HepG2 (cell line): ENCODE results near the gene MYO1E. TPM values are rescaled to one million over a fixed set of nuclear protein-coding genes. Genes with fewer than 3 reads are reported as not detected.

Experiments used
- ATAC-seq: fragments of 200-7000 bp; cut with Tn5 transposase; 3 replicates; pipeline ENCODE4 v1.9.1; 2020; ENCODE audit warnings: mild to moderate bottlenecking, moderate library complexity
- BruUV-seq: library from RNA; stranded (reverse); fragments of 400-500 nt; replicated peaks from 2 replicates; lab custom pipeline; 2021; lab: Mats Ljungman, UMichigan
- CTCF ChIA-PET: fragments of 300-600 bp; formaldehyde crosslinking; extraction: SDS; loops from one replicate; lab custom pipeline; 2021; ENCODE audit warnings: low total read pairs, inconsistent platforms, low intra/inter-chr PET ratio; lab: Yijun Ruan, JAX
- POLR2A ChIA-PET: fragments of 350-600 bp; sonication (Branson Sonifier 250); formaldehyde crosslinking; loops from one replicate; lab custom pipeline; 2020; ENCODE audit warnings: antibody characterized with exemption, inconsistent platforms; lab: Yijun Ruan, JAX
- DNase-seq: peaks from one replicate; pipeline ENCODE4 v3.0.0-alpha.2; 2015; ENCODE audit warnings: low spot score
- FAIRE-seq: peaks from 3 replicates; lab custom pipeline; 2011; peaks lifted over from hg19 to GRCh38; lab: Jason Lieb, UNC
- H2AFZ ChIP-seq: one replicate; pipeline ENCODE4 v1.6.1; 2011; ENCODE audit warnings: low read length, inconsistent platforms
- H3K27ac ChIP-seq: fragments of 300-600 bp; 3 replicates; pipeline ENCODE4 v1.8.0; 2011; ENCODE audit warnings: mixed run types, mild to moderate bottlenecking, mixed read lengths, low read length, inconsistent platforms; ENCODE audit not compliant: insufficient read depth; ENCODE audit errors: extremely low read length
- H3K27me3 ChIP-seq, 2 experiments: fragments of 200-600 bp in 1 of 2; 2 replicates in 1 of 2; 3 replicates in 1 of 2; pipeline versions ENCODE4 v1.6.0 to v1.8.0; 2011; ENCODE audit warnings: low read length in 2 of 2, mild to moderate bottlenecking in 2 of 2, moderate library complexity in 2 of 2, inconsistent platforms in 1 of 2; ENCODE audit not compliant: insufficient read depth in 2 of 2, control insufficient read depth in 1 of 2
- H3K36me3 ChIP-seq, 2 experiments: fragments of 200-600 bp in 1 of 2; replicated peaks in 1 of 2; 2 replicates in 1 of 2; 3 replicates in 1 of 2; pipeline versions ENCODE4 v1.5.1 to v1.8.0; 2011; ENCODE audit warnings: low read length in 2 of 2, inconsistent platforms in 1 of 2; ENCODE audit not compliant: insufficient read depth in 2 of 2, control insufficient read depth in 1 of 2
- H3K4me1 ChIP-seq: 2 replicates; pipeline ENCODE4 v1.5.1; 2012; ENCODE audit warnings: low read length, inconsistent platforms; ENCODE audit not compliant: insufficient read depth
- H3K4me2 ChIP-seq: 2 replicates; pipeline ENCODE4 v1.6.0; 2011; ENCODE audit warnings: low read depth, low read length, inconsistent platforms
- H3K4me3 ChIP-seq, 3 experiments: fragments of 200-600 bp in 1 of 3; sonication (generic), shearing (Covaris generic) in 1 of 3; replicated peaks in 1 of 3; 2 replicates each; pipeline ENCODE4 v1.5.1; 2011 to 2016; ENCODE audit warnings: low read length in 3 of 3, inconsistent platforms in 2 of 3, low read depth in 2 of 3, mild to moderate bottlenecking in 2 of 3, control low read depth in 1 of 3, mixed read lengths in 1 of 3; ENCODE audit not compliant: insufficient read depth in 1 of 3
- H3K79me2 ChIP-seq: one replicate; pipeline ENCODE4 v1.6.1; 2011; ENCODE audit warnings: low read length, inconsistent platforms; ENCODE audit not compliant: insufficient read depth
- H3K9ac ChIP-seq: 2 replicates; pipeline ENCODE4 v1.6.0; 2011; ENCODE audit warnings: mild to moderate bottlenecking, low read depth, low read length, inconsistent platforms; ENCODE audit not compliant: insufficient read depth
- H3K9me3 ChIP-seq: 2 replicates; pipeline ENCODE4 v1.5.1; 2012; ENCODE audit warnings: mild to moderate bottlenecking, low read length
- H4K20me1 ChIP-seq: 2 replicates; pipeline ENCODE4 v1.6.0; 2011; ENCODE audit warnings: inconsistent platforms, mild to moderate bottlenecking, low read length, moderate library complexity; ENCODE audit not compliant: insufficient read depth
- ATAD3A ChIP-seq: sonication (generic); formaldehyde crosslinking; IDR thresholded peaks from 2 replicates; pipeline ENCODE4 v1.4.0; 2020; ENCODE audit warnings: missing genetic modification reagents
- DNMT1 ChIP-seq: sonication (generic); formaldehyde crosslinking; IDR thresholded peaks from 2 replicates; pipeline ENCODE4 v1.5.1; 2020; ENCODE audit warnings: mild to moderate bottlenecking, missing genetic modification reagents
- DPF2 ChIP-seq: sonication (generic); formaldehyde crosslinking; IDR thresholded peaks from 2 replicates; pipeline ENCODE4 v1.4.0; 2020; ENCODE audit warnings: mild to moderate bottlenecking, low read depth, missing genetic modification reagents, borderline replicate concordance
- FOXA3 ChIP-seq: IDR thresholded peaks from 2 replicates; pipeline ENCODE4 v1.6.1; 2016; ENCODE audit warnings: missing genetic modification reagents, missing compliant biosample characterization
- FOXO1 ChIP-seq: sonication (generic); formaldehyde crosslinking; IDR thresholded peaks from 2 replicates; pipeline ENCODE4 v1.4.0; 2020; ENCODE audit warnings: missing genetic modification reagents
- KLF11 ChIP-seq: IDR thresholded peaks from 2 replicates; pipeline ENCODE4 v1.6.1; 2016; ENCODE audit warnings: missing compliant biosample characterization
- KLF13 ChIP-seq: sonication (generic); formaldehyde crosslinking; IDR thresholded peaks from 2 replicates; pipeline ENCODE4 v1.4.0; 2020; ENCODE audit warnings: mild to moderate bottlenecking, missing genetic modification reagents
- KMT2A ChIP-seq: sonication (generic); formaldehyde crosslinking; IDR thresholded peaks from 2 replicates; pipeline ENCODE4 v1.4.0; 2020; ENCODE audit warnings: missing genetic modification reagents
- MAFK ChIP-seq, 2 experiments: IDR thresholded peaks in 1 of 2; conservative IDR thresholded peaks in 1 of 2; 2 replicates each; pipeline ENCODE4 v1.6.1; 2011; ENCODE audit warnings: improper control_type of control experiment in 2 of 2, low read length in 2 of 2
- PCBP2 ChIP-seq: fragments of 200-400 bp; formaldehyde crosslinking; optimal IDR thresholded peaks from 2 replicates; pipeline ENCODE3; 2018; ENCODE audit warnings: low read length, low read depth; ENCODE audit not compliant: poor library complexity, severe bottlenecking
- RAD51 ChIP-seq: fragments of 450-650 bp; IDR thresholded peaks from 2 replicates; pipeline ENCODE4 v1.6.1; 2016; ENCODE audit warnings: borderline replicate concordance
- TFAP4 ChIP-seq: sonication (generic); IDR thresholded peaks from 2 replicates; pipeline ENCODE4 v1.6.1; 2016; ENCODE audit warnings: low read depth, borderline replicate concordance
- THAP7 ChIP-seq: sonication (generic); formaldehyde crosslinking; IDR thresholded peaks from 2 replicates; pipeline ENCODE4 v1.8.1; 2023; ENCODE audit warnings: mild to moderate bottlenecking, missing genetic modification reagents
- ZNF121 ChIP-seq: sonication (generic); formaldehyde crosslinking; IDR thresholded peaks from 2 replicates; pipeline ENCODE4 v1.5.0; 2020; ENCODE audit warnings: mild to moderate bottlenecking, missing genetic modification reagents
- ZNF382 ChIP-seq: sonication (generic); formaldehyde crosslinking; IDR thresholded peaks from 2 replicates; pipeline ENCODE4 v1.5.0; 2020; ENCODE audit warnings: missing genetic modification reagents, mild to moderate bottlenecking, borderline replicate concordance
- ZNF549 ChIP-seq: sonication (generic); formaldehyde crosslinking; IDR thresholded peaks from 2 replicates; pipeline ENCODE4 v1.5.0; 2020; ENCODE audit warnings: missing genetic modification reagents
- ZNF616 ChIP-seq: sonication (generic); formaldehyde crosslinking; IDR thresholded peaks from 2 replicates; pipeline ENCODE4 v1.5.0; 2020; ENCODE audit warnings: low read depth, mild to moderate bottlenecking, missing genetic modification reagents
- ZNF7 ChIP-seq: IDR thresholded peaks from 2 replicates; pipeline ENCODE4 v1.6.1; 2016; ENCODE audit warnings: missing biosample characterization, missing genetic modification reagents
- in situ Hi-C: cut with HindIII; loops from 2 replicates; pipeline ENCODE4 v1.10.0; 2017; ENCODE audit warnings: low pct_unique_long_range_greater_than_20kb; ENCODE audit not compliant: extremely low pct_ligation_motif_present
- intact Hi-C: fragments of 100-400 bp; cut with micrococcal nuclease; formaldehyde crosslinking; loops from one replicate; pipeline ENCODE4 v1.10.0; 2022; ENCODE audit not compliant: unreplicated experiment
- polyA plus RNA-seq, 8 experiments: library from polyadenylated mRNA; depleted of rRNA in 3 of 8; stranded (reverse) in 7 of 8; unstranded in 1 of 8; fragments of >200 nt; fragmentation: Illumina TruSeq in 4 of 8; extraction: Trizol in 4 of 8; gene quantifications; 2 replicates each; pipeline versions ENCODE4 v1.2.1 to v1.2.3, GENCODE V29; 2011 to 2016; ENCODE audit warnings: low read depth in 4 of 8, missing spikeins in 1 of 8, mixed read lengths in 1 of 8; ENCODE audit not compliant: insufficient read depth in 1 of 8
- total RNA-seq, 5 experiments: library from RNA; depleted of rRNA; stranded (reverse); fragments of >200 nt; fragmentation: Illumina TruSeq; extraction: Trizol; gene quantifications; 2 replicates each; pipeline ENCODE4 v1.2.3, GENCODE V29; 2016; ENCODE audit warnings: low read depth in 1 of 5

Gene MYO1E
- total and polyA plus RNA-seq, 2 of the 13 experiments (the other 11 are each of a cell fraction or from before 2014, with no cell fraction given): 15.7 to 25.1 TPM

- ATAC-seq (no peak), DNase-seq (no peak), FAIRE-seq (no peak)
- H4K20me1 ChIP-seq: no peaks in the 10 kb centered on the region
- BruUV-seq: no TSS peak
- no peak overlapping the region for H3K4me2 ChIP-seq
- H3K27ac ChIP-seq: no peak overlapping the region
- H3K4me3 ChIP-seq: no peak overlapping the region
- POLR2A ChIA-PET: no interaction called here
- peaks cover 4% of the 10 kb centered on the region for H3K79me2 ChIP-seq
- H3K9ac ChIP-seq: no peak overlapping the region
- CTCF ChIA-PET: no interaction called here
- no peak overlapping the region for H2AFZ ChIP-seq
- no peaks in the 10 kb centered on the region for H3K9me3 ChIP-seq
- in situ Hi-C loops: no loop called here
- no peaks in the 10 kb centered on the region for H3K27me3 ChIP-seq
- H3K4me1 ChIP-seq: peaks cover 7% of the 10 kb centered on the region
- intact Hi-C loops: no loop called here
- H3K36me3 ChIP-seq: no peaks in the 10 kb centered on the region
- TF ChIP-seq ZNF7 (CRISPR knock-in tag) (no peak), ZNF121 (CRISPR knock-in tag) (peak; percentile 58; the same call in 1 of the 2 replicates), KLF11 (CRISPR knock-in tag) (no peak)
These were observed 27.3 kb downstream of the MYO1E start for GRCh38 chr15:59345326-59345725.

- FAIRE-seq (no peak), ATAC-seq (no peak), DNase-seq (no peak)
- CTCF ChIA-PET: no interaction called here
- Histone ChIP-seq H3K4me1 (peaks cover 17% of the 10 kb centered on the region), H3K79me2 (peaks cover 4% of the 10 kb centered on the region), H3K4me3 (no peak overlapping the region), H3K4me2 (no peak overlapping the region), H3K36me3 (no peaks in the 10 kb centered on the region), H3K9ac (no peak overlapping the region)
- in situ Hi-C loops (no loop called here), intact Hi-C loops (no loop called here)
- no TSS peak for BruUV-seq
- no peak for TF ChIP-seq ZNF549 (CRISPR knock-in tag)
- TF ChIP-seq KLF13 (CRISPR knock-in tag): no peak
- no peak for TF ChIP-seq TFAP4
- no peak for TF ChIP-seq PCBP2
- no peak for TF ChIP-seq FOXA3
- TF ChIP-seq MAFK (conservative IDR thresholded peaks at IDR 0.05 in 1 of 2, IDR thresholded peaks at IDR 0.05 in 1 of 2; ENCODE audit: low read length in 2 of 2): no peak
- TF ChIP-seq ZNF382 (CRISPR knock-in tag): no peak
- no peak for TF ChIP-seq KMT2A (CRISPR knock-in tag)
- TF ChIP-seq RAD51: no peak
- TF ChIP-seq THAP7 (CRISPR knock-in tag): no peak
- no peak for TF ChIP-seq ATAD3A (CRISPR knock-in tag)
- no peak for TF ChIP-seq FOXO1 (CRISPR knock-in tag)
- TF ChIP-seq ZNF616: no peak
- no peak for TF ChIP-seq DNMT1 (CRISPR knock-in tag)
- no peak for TF ChIP-seq DPF2 (CRISPR knock-in tag)
- TF ChIP-seq, all 625 proteins: peak for 0
- H4K20me1 ChIP-seq: no peaks in the 10 kb centered on the region
- H3K27ac ChIP-seq: no peak overlapping the region
- H3K27me3 ChIP-seq: no peaks in the 10 kb centered on the region
- POLR2A ChIA-PET: no interaction called here
- no peak overlapping the region for H2AFZ ChIP-seq
- no peaks in the 10 kb centered on the region for H3K9me3 ChIP-seq
These were observed 28.4 kb downstream of the MYO1E start for GRCh38 chr15:59344311-59344710.
